HG03565 (cell line): ENCODE data around the gene DNAJC10.

Experiments
- ATAC-seq: cut with Tn5 transposase; IDR thresholded peaks from one replicate; pipeline ENCODE4 v1.9.1; 2021; ENCODE audit warnings: mild to moderate bottlenecking, moderate library complexity; ENCODE audit not compliant: unreplicated experiment

Gene DNAJC10

DNA sequence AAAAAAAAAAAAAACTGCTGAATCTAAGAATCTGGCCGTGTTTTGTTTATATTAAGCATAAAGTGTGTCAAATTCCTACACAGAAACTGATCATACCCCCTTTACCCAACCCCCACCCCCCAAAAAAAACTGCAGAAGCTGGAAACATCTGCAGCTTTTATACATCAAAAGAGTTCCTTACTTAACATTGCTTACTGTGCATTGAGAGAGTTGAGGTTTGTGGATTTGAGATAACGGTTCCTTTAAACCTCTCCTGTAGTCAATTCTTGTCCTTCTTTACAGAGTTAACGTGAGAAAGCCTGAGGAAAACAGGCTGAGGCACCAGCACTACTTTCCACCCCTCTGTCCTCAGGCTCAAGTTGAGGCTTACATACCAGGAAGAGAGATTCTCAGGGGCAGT is 115.9 kb downstream of the DNAJC10 start:
- ATAC-seq: no peak

DNA sequence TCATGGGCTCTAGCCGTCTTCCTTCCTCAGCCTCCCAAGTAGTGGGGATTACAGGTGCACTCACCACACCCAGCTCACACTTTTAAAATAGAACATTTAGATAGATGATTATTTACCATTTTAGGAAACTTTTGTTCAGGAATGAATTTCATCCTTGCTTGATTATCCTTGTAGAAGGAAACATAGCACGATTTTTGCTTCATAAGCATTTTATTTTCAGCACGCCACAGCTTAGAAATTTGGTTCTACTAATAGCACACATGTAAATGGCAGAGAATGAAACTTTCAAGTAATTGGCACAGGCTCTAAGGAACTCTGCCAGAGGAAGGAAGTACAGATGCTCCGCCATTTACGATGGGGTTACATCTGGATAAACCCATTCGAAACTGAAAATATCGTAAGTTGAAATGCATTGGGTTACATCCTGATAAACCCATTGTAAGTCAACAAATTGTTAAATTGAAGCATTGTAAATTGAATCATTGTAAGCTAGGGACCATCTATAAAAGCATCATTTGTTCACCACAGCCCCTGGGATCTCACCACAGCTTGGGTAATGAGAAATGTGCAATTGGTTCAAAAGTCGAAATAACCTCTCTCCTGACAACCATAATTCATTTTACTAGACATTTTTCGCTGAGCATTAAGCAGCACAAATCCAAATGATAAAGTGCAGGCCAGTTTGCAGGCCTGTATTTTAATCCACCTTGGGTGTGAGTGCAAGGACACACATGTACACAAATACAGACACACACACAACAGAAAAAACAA is 117.2 kb downstream of the DNAJC10 start:
- ATAC-seq: no peak

DNA sequence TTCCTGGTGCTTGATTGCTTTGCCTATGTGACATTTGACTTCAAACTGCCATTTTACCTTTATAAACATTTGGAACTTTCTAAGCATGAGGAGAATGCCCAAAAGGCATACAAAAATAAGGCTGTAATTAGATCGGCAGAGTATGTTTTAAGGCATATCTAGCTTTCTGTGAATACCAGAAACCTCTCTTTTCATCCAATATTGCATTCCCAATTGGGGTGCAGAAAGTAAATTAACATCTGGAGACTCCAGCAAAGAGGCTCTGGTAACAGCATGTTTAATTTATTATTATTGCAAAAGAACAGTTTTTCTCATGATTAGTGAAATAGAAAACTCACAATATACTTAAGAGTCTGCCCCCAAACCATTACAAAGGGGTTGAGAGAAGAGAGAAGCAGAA is 118.2 kb downstream of the DNAJC10 start:
- no peak for ATAC-seq

DNA sequence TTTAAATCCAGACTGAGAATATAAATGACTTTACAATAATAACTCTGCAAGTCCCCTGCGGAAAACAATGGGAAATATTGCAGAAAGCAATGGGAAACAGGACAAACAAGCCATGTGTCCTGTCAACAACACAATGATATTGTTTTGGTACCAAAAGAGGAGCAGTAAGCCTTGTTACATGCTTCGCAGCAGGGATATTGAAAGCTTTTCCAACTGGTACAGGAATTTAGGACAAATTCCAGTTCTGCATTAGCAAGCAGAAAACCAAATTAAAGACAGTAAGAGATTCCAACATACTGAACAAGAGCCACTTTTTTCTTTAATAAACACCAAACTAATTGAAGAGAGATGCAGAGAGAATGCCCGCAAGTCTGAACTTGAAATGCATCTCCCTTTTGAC is 120.4 kb downstream of the DNAJC10 start:
- no peak for ATAC-seq
